Astrocyte of the cerebellum (primary cell): ENCODE results near the gene MRC1.

ENCODE experiments used
- DNase-seq: peaks from one replicate; pipeline ENCODE4 v3.0.0-alpha.2; 2011; ENCODE audit warnings: low read depth
- H3K4me3 ChIP-seq: 2 replicates; pipeline ENCODE4 v1.5.1; 2011; ENCODE audit warnings: mild to moderate bottlenecking, low read depth, low read length, moderate library complexity
- in situ Hi-C: cut with HindIII; loops from 2 replicates; pipeline ENCODE4 v1.10.0; 2017; ENCODE audit warnings: low sequenced_read_pairs
- TF ChIP-seq, protein P1 (sequence below): IDR thresholded peaks from 2 replicates; pipeline ENCODE4 v1.5.1; 2012; ENCODE audit warnings: low read length, low read depth, moderate library complexity, mild to moderate bottlenecking; ENCODE audit errors: missing control alignments

MRC1 gene

DNA sequence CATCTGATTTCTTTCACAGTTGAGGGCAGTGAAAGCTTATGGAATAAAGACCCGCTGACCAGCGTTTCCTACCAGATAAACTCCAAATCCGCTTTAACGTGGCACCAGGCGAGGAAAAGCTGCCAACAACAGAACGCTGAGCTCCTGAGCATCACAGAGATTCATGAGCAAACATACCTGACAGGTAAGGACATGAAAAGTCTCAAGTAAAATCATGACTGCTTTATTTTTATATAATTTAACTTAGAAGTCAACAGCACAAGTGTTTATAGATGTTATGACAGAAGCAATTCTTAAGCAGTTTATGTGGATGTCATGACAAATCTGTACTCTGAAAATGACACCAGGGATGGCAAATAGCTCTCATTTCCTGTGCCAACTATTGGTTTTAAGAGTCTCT, 24.5 kb downstream of the MRC1 start:
- H3K4me3 ChIP-seq, result no peak overlapping the region
- in situ Hi-C loops, result no loop called here
- DNase-seq, result no peak
- TF ChIP-seq, protein P1, sequence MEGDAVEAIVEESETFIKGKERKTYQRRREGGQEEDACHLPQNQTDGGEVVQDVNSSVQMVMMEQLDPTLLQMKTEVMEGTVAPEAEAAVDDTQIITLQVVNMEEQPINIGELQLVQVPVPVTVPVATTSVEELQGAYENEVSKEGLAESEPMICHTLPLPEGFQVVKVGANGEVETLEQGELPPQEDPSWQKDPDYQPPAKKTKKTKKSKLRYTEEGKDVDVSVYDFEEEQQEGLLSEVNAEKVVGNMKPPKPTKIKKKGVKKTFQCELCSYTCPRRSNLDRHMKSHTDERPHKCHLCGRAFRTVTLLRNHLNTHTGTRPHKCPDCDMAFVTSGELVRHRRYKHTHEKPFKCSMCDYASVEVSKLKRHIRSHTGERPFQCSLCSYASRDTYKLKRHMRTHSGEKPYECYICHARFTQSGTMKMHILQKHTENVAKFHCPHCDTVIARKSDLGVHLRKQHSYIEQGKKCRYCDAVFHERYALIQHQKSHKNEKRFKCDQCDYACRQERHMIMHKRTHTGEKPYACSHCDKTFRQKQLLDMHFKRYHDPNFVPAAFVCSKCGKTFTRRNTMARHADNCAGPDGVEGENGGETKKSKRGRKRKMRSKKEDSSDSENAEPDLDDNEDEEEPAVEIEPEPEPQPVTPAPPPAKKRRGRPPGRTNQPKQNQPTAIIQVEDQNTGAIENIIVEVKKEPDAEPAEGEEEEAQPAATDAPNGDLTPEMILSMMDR, result no peak

DNA sequence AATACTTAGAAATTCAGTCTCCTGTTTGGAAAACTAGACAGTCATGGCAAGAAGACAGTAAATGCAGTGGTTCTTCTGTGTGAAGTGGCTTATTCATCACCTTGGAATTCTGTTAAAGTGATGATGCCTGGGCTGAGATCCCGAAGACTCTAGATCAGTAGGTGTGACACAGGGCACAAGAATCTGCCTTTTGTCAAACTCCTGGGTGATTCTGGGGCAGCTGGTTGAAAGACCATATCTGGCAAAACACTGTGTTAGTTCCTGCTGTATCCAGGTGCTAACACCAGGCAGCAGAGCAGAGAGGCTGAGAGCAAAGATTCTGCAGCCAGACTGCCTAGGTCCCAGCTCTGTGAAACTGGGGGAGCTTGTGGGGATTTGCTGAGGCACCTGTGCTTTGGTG, 26.5 kb downstream of the MRC1 start:
- in situ Hi-C loops, result no loop called here
- TF ChIP-seq, protein P1, result peak; percentile 22
- peak; percentile 67 for DNase-seq
- no peak overlapping the region for H3K4me3 ChIP-seq

DNA sequence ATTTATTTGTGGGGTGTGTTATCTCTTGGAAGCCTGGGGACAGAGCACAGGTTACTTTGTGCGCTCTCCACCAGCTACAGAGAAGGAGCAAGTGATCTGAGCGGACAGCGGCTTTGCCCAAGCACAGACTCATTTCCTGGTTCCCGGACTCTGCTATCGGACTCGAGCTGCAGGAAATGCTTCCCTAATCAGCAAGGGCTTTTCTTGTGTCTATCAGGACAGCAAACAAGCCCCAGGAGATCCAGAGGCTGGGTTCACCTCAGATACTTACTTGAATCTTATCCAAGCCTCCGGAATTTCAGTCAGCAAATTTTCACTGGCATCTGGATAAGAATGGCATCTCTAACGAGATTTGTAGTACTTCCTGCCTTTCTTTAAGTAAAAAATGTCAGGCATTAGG, 27.8 kb downstream of the MRC1 start:
- DNase-seq, result peak; percentile 22
- TF ChIP-seq, protein P1, result no peak
- in situ Hi-C loops, result no loop called here
- peak overlapping the region; percentile 3 for H3K4me3 ChIP-seq

DNA sequence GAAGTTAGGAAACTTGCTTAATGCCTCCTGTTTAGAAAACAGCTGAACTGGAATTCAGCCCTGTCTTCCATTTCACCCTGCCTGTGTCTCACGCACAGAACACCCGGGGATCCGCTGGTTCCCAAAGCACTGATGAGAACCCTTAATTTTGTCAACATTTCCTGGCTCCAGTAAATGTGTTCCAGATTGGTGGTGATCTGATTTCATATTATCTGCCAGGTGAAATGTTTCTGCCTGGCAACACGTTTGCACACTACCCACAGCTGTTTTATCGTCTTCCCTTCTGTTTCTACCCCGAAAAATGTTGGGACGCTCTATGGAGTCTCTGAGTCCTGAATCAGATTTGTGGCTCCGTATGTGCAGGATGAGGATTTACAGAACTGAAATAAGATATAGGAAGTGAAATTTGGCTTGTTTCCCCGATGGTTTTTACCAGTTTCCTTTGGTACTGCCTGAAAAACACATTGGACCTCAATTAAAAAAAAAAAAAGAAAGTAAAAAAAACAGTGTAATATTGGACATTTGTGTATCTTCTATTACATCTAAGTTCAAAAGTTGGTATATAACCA, 29.0 kb downstream of the MRC1 start:
- TF ChIP-seq, protein P1, result no peak
- in situ Hi-C loops, result no loop called here
- no peak for DNase-seq
- H3K4me3 ChIP-seq, result no peak overlapping the region

DNA sequence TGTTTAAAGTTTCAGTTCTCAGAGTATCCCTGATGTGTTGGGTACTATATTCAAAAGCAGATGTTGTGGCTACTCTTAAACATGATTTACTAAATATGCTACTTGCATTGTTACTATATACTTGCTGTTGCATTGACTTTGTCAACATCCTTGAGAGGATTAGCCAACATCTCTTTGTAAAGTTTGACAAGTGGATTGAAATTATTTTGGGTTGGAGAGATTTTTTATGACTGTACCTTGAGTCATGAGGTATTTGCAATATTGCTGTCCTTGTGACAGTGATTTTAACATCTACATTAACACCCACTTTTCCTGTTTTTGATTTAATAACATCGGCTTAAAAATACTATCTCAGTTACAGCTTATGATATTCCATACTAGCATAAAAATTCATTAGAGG, 31.9 kb downstream of the MRC1 start:
- TF ChIP-seq, protein P1, result no peak
- H3K4me3 ChIP-seq, result no peak overlapping the region
- in situ Hi-C loops, result no loop called here
- no peak for DNase-seq

DNA sequence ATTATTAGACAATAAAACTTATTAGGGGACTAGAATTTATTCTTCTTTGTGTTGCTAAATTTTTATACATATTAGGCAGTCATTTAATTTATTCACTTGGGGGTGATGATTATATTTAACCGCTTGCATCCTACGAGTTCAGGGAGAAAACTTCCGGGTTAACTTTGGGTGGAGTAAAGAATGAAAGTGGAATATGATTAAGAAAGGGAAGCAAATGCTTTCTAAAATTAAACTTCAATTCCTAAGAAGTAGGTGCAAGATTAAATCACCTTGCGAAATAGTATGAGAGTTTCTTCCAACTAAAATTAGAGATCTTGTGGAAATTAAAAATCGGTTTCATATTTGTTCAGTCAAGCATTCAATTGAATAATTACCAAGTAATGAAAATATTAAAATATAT, 33.5 kb downstream of the MRC1 start:
- in situ Hi-C loops, result no loop called here
- DNase-seq, result no peak
- TF ChIP-seq, protein P1, result no peak
- H3K4me3 ChIP-seq, result no peak overlapping the region
